Esophagus muscularis mucosa (tissue), 4 donors: ENCODE measurements around the gene SALL1. TPM values are rescaled to one million over a fixed set of nuclear protein-coding genes. Genes with fewer than 3 reads are reported as not detected.

Experiments used
- DNase-seq: peaks from one replicate; pipeline ENCODE4 v3.0.0-alpha.2; 2017; ENCODE audit errors: extremely low spot score
- H3K27ac ChIP-seq, 4 donors: fragments of 200-600 bp; sonication (generic); replicated peaks in 1 of 4; 1 replicate in 3 of 4; 2 replicates in 1 of 4; pipeline ENCODE4 v1.5.1; 2016 to 2019; ENCODE audit warnings: mild to moderate bottlenecking in 1 of 4
- H3K27me3 ChIP-seq, 4 donors: fragments of 200-600 bp; sonication (generic); one replicate each; pipeline versions ENCODE4 v1.5.1 to v1.6.0; 2016 to 2019
- H3K36me3 ChIP-seq, 4 donors: fragments of 200-600 bp; sonication (generic); one replicate each; pipeline ENCODE4 v1.5.1; 2016 to 2019
- H3K4me1 ChIP-seq, 4 donors: fragments of 200-600 bp; sonication (generic); one replicate each; pipeline ENCODE4 v1.5.1; 2016 to 2019
- H3K4me3 ChIP-seq, 4 donors: fragments of 200-600 bp; sonication (generic); 1 replicate in 2 of 4; 2 replicates in 2 of 4; pipeline ENCODE4 v1.5.1; 2016 to 2019; ENCODE audit warnings: mild to moderate bottlenecking in 4 of 4, moderate library complexity in 1 of 4
- H3K9me3 ChIP-seq, 4 donors: fragments of 200-600 bp; sonication (generic); 1 replicate in 3 of 4; 2 replicates in 1 of 4; pipeline ENCODE4 v1.5.1; 2016 to 2019
- CTCF ChIP-seq, 3 experiments: fragments of 200-600 bp in 2 of 3; fragments of 450-650 bp in 1 of 3; sonication (generic) in 2 of 3; IDR thresholded peaks; one replicate each; pipeline ENCODE4 v1.5.1; 2017 to 2019; ENCODE audit warnings: antibody characterized with exemption in 3 of 3, mild to moderate bottlenecking in 2 of 3, moderate library complexity in 1 of 3
- EP300 ChIP-seq: sonication (generic); formaldehyde crosslinking; IDR thresholded peaks from one replicate; pipeline ENCODE4 v1.6.1; 2017; ENCODE audit warnings: antibody characterized with exemption
- POLR2A ChIP-seq: fragments of 450-650 bp; IDR thresholded peaks from one replicate; pipeline ENCODE4 v1.6.1; 2017; ENCODE audit warnings: antibody characterized with exemption, moderate library complexity, mild to moderate bottlenecking, low read depth
- POLR2AphosphoS5 ChIP-seq, 2 donors: sonication (generic); formaldehyde crosslinking; IDR thresholded peaks; one replicate each; pipeline ENCODE4 v1.6.1; 2017; ENCODE audit warnings: antibody characterized with exemption in 2 of 2
- WGBS: methylation state at CpG from one replicate; pipeline ENCODE4 v1.1.5; 2018; 5-methylcytosine and 5-hydroxymethylcytosine counted together
- intact Hi-C: fragments of 100-400 bp; cut with DNase I; formaldehyde crosslinking; loops from one replicate; pipeline ENCODE4 v1.15.1; 2023
- total RNA-seq, 4 donors: library from RNA; depleted of rRNA; stranded (reverse); fragments of >200 nt; gene quantifications; one replicate each; pipeline versions ENCODE4 v1.1.0 to v1.2.1, GENCODE V29; 2016

Gene SALL1
- total RNA-seq, 4 donors from 2014 or later: not detected

- TF ChIP-seq POLR2A (no peak), POLR2AphosphoS5 (IDR thresholded peaks at IDR 0.05) (no peak), CTCF (IDR thresholded peaks at IDR 0.05) (no peak), EP300 (no peak)
- intact Hi-C loops: no loop called here
- Histone ChIP-seq H3K27ac (no peak overlapping the region), H3K4me1 (no peaks in the 10 kb centered on the region), H3K4me3 (no peak overlapping the region), H3K9me3 (peaks cover 0 to 5% (median 2%) of the 10 kb centered on the region in 4 donors), H3K36me3 (no peaks in the 10 kb centered on the region), H3K27me3 (peaks cover 0 to 22% (median 0%) of the 10 kb centered on the region in 4 donors)
- 55% methylated on average over 16 of the region's 16 CpGs for WGBS
- DNase-seq: no peak
Measured at GRCh38 chr16:51095890-51096626, 55.0 kb downstream of the SALL1 start.

- Histone ChIP-seq H3K36me3 (no peaks in the 10 kb centered on the region), H3K4me3 (no peak overlapping the region), H3K27me3 (peaks cover 0 to 21% (median 0%) of the 10 kb centered on the region in 4 donors), H3K27ac (no peak overlapping the region), H3K9me3 (peaks cover 0 to 5% (median 2%) of the 10 kb centered on the region in 4 donors), H3K4me1 (no peaks in the 10 kb centered on the region)
- no peak for DNase-seq
- WGBS: 34% methylated on average over 20 of the region's 20 CpGs
- TF ChIP-seq POLR2A (no peak), CTCF (IDR thresholded peaks at IDR 0.05) (no peak), POLR2AphosphoS5 (IDR thresholded peaks at IDR 0.05) (no peak), EP300 (no peak)
- intact Hi-C loops: no loop called here
Measured at GRCh38 chr16:51095084-51095881, 55.8 kb downstream of the SALL1 start.

GRCh38 chr16:51093726-51094280 is 57.3 kb downstream of the SALL1 start:
- Histone ChIP-seq H3K4me3 (no peak overlapping the region), H3K27me3 (peaks cover 0 to 27% (median 0%) of the 10 kb centered on the region in 4 donors), H3K36me3 (no peaks in the 10 kb centered on the region), H3K4me1 (no peaks in the 10 kb centered on the region), H3K27ac (no peak overlapping the region), H3K9me3 (peaks cover 0 to 5% (median 2%) of the 10 kb centered on the region in 4 donors)
- intact Hi-C loops: no loop called here
- no peak for DNase-seq
- TF ChIP-seq POLR2AphosphoS5 (IDR thresholded peaks at IDR 0.05) (no peak), CTCF (IDR thresholded peaks at IDR 0.05) (no peak), POLR2A (no peak), EP300 (no peak)
- WGBS: 44% methylated on average over 5 of the region's 5 CpGs
